Endodermal cell (in vitro differentiated cells): Measurements from ENCODE around the gene TBC1D16. TPM values are rescaled to one million over a fixed set of nuclear protein-coding genes. Genes with fewer than 3 reads are reported as not detected.
"Not testable (repeated sequence)": the region's sequence is repeated elsewhere in the genome, so short reads cannot be mapped to it uniquely, and the experiment has no call there.

ENCODE experiments used
- DNase-seq: peaks from one replicate; pipeline ENCODE4 v3.0.0-alpha.2; 2017
- H3K27ac ChIP-seq: 2 replicates; pipeline ENCODE4 v1.5.1; 2013; ENCODE audit warnings: mild to moderate bottlenecking, low read depth, low read length, moderate library complexity
- H3K27me3 ChIP-seq: 2 replicates; pipeline ENCODE4 v1.6.1; 2013; ENCODE audit warnings: mild to moderate bottlenecking, low read length, moderate library complexity; ENCODE audit not compliant: insufficient read depth, control insufficient read depth, poor library complexity, severe bottlenecking
- H3K36me3 ChIP-seq: 2 replicates; pipeline ENCODE4 v1.7.0; 2013; ENCODE audit warnings: mild to moderate bottlenecking, low read length, moderate library complexity; ENCODE audit not compliant: control insufficient read depth, insufficient read depth
- H3K4me1 ChIP-seq: one replicate; pipeline ENCODE4 v1.7.0; 2013; ENCODE audit warnings: low read length; ENCODE audit not compliant: control insufficient read depth, insufficient read depth
- H3K4me3 ChIP-seq: 2 replicates; pipeline ENCODE4 v1.5.1; 2013; ENCODE audit warnings: mild to moderate bottlenecking, low read length, moderate library complexity
- H3K9ac ChIP-seq: 2 replicates; pipeline ENCODE4 v1.6.1; 2013; ENCODE audit warnings: mild to moderate bottlenecking, low read length, moderate library complexity; ENCODE audit not compliant: poor library complexity, severe bottlenecking; ENCODE audit errors: extremely low read depth
- H3K9me3 ChIP-seq: 2 replicates; pipeline ENCODE4 v1.6.1; 2013; ENCODE audit warnings: mild to moderate bottlenecking, low read length, moderate library complexity; ENCODE audit not compliant: control insufficient read depth
- H3K27ac Mint-ChIP-seq: 2 replicates; pipeline ENCODE4 v1.8.0; 2020; ENCODE audit warnings: mixed read lengths
- H3K27me3 Mint-ChIP-seq: 2 replicates; pipeline ENCODE4 v1.8.0; 2021; ENCODE audit warnings: mild to moderate bottlenecking, mixed read lengths; ENCODE audit not compliant: insufficient read depth
- H3K36me3 Mint-ChIP-seq: 2 replicates; pipeline ENCODE4 v1.8.0; 2020; ENCODE audit warnings: low read depth, mixed read lengths
- H3K4me1 Mint-ChIP-seq: 2 replicates; pipeline ENCODE4 v1.8.0; 2020; ENCODE audit warnings: mixed read lengths
- H3K4me3 Mint-ChIP-seq: 2 replicates; pipeline ENCODE4 v1.8.0; 2020; ENCODE audit warnings: mild to moderate bottlenecking, moderate library complexity, mixed read lengths
- H3K9me3 Mint-ChIP-seq: 2 replicates; pipeline ENCODE4 v1.8.0; 2020; ENCODE audit warnings: mild to moderate bottlenecking, mixed read lengths
- CTCF ChIP-seq: fragments of 200-600 bp; sonication (generic); conservative IDR thresholded peaks from 2 replicates; pipeline ENCODE4 v1.5.0; 2021; ENCODE audit warnings: antibody characterized with exemption, mild to moderate bottlenecking
- WGBS, 2 experiments: methylation state at CpG; one replicate each; pipeline versions ENCODE4 v1.1.5 to v1.1.7; 2013; ENCODE audit warnings: missing lambda C conversion rate in 2 of 2, mixed read lengths in 1 of 2; ENCODE audit not compliant: insufficient coverage in 1 of 2, insufficient read length in 1 of 2; 5-methylcytosine and 5-hydroxymethylcytosine counted together
- total RNA-seq, 2 donors: library from RNA; stranded (reverse); fragmentation: NEBNext Ultra II Directional in 1 of 2; extraction: Animal tissue kit (Norgen Biotek cat#: 25700) in 1 of 2; gene quantifications; 2 replicates in 1 of 2; 3 replicates in 1 of 2; pipeline ENCODE4 v1.2.1, GENCODE V29; 2021

Gene TBC1D16
- total RNA-seq, 2 donors from 2014 or later, result 88.2 to 116 TPM

GRCh38 chr17:79965806-79966205, 69.9 kb downstream of the TBC1D16 start:
- Mint-ChIP-seq H3K27ac (no peak overlapping the region), H3K36me3 (peaks cover 38% of the 10 kb centered on the region), H3K4me1 (peaks cover 2% of the 10 kb centered on the region), H3K4me3 (no peak overlapping the region), H3K27me3 (no peaks in the 10 kb centered on the region), H3K9me3 (peaks cover 18% of the 10 kb centered on the region)
- Histone ChIP-seq H3K9ac (no peak overlapping the region), H3K9me3 (peaks cover 8% of the 10 kb centered on the region), H3K36me3 (peaks cover 3% of the 10 kb centered on the region), H3K27ac (no peak overlapping the region), H3K4me1 (no peaks in the 10 kb centered on the region), H3K4me3 (no peak overlapping the region), H3K27me3 (no peaks in the 10 kb centered on the region)
- WGBS, 2 experiments, result 91 to 94% methylated on average over 6 of the region's 6 CpGs
- peak; percentile 34 for DNase-seq
- no peak for TF ChIP-seq CTCF

GRCh38 chr17:79962467-79962866, 73.2 kb downstream of the TBC1D16 start:
- Mint-ChIP-seq H3K36me3 (peaks cover 29% of the 10 kb centered on the region), H3K9me3 (peaks cover 19% of the 10 kb centered on the region)
- not testable (repeated sequence) for H3K9ac ChIP-seq, H3K36me3 ChIP-seq, H3K27ac Mint-ChIP-seq, H3K27ac ChIP-seq, H3K4me3 Mint-ChIP-seq, H3K9me3 ChIP-seq, H3K4me1 ChIP-seq, DNase-seq, H3K27me3 Mint-ChIP-seq, H3K4me3 ChIP-seq, H3K27me3 ChIP-seq, H3K4me1 Mint-ChIP-seq
- 99 to 100% methylated on average over 4 to 5 of the region's 6 CpGs for WGBS, 2 experiments

DNA sequence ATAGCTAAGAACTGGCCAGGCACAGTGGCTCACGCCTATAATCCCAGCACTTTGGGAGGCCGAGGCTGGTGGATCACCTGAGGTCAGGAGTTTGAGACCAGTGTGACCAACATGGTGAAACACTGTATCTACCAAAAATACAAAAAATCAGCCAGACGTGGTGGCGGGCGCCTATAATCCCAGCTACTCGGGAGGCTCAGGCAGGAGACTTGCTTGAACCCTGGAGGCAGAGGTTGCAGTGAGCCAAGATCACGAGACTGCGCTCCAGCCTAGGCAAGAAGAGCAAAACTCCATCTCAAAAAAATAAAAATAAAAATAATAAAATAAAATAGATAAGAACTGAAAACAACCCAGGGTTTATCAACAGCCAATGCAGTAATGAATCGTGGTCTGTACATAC, 74.1 kb downstream of the TBC1D16 start:
- not testable (repeated sequence) for H3K4me1 Mint-ChIP-seq, H3K27ac ChIP-seq, H3K27me3 ChIP-seq, H3K36me3 ChIP-seq, H3K4me3 Mint-ChIP-seq, H3K9ac ChIP-seq, H3K9me3 ChIP-seq, H3K4me3 ChIP-seq, H3K27ac Mint-ChIP-seq, DNase-seq, H3K4me1 ChIP-seq, H3K27me3 Mint-ChIP-seq
- 80 to 91% methylated on average over 7 to 8 of the region's 9 CpGs for WGBS, 2 experiments
- H3K9me3 Mint-ChIP-seq, result peaks cover 19% of the 10 kb centered on the region
- peaks cover 29% of the 10 kb centered on the region for H3K36me3 Mint-ChIP-seq

DNA sequence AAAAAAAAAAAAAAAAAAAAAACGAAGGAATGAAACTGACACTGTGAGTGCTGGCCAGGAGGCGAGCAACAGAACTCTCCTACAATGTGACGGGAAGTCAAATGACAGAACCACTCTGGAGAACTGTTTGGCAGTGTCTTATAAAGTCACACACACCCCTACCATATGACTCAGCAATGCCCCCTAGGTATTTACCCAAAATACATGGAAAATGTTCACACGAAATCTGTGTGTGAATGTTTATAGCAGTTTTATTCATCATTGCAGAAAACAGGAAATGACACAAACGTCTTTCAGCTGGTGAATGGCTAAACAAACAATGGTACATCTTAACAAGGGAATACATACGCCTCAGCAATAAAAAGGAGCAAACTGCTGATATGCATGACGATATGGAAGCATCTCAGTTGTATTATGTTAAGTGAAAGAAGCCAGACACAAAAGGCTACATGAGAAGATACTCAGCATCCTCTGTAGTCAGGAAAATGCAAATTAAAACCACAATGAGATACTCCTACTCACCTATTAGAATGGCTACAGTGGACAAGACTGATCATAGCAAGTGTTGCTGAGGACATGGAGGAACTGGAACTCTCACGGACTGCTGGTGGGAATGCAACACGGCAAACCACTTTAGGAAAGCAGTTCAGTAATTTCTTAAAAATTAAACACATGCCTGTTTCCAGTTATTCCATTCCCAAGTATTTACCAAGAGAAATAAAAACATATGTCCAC, 74.7 kb downstream of the TBC1D16 start:
- no peak for TF ChIP-seq CTCF
- H3K9me3 Mint-ChIP-seq, result peaks cover 19% of the 10 kb centered on the region
- H3K27ac Mint-ChIP-seq, result no peak overlapping the region

More for the DNA sequence above, 74.7 kb downstream of the TBC1D16 start:
- Histone ChIP-seq H3K4me3 (no peak overlapping the region), H3K9me3 (peaks cover 9% of the 10 kb centered on the region), H3K27ac (no peak overlapping the region), H3K27me3 (no peaks in the 10 kb centered on the region), H3K36me3 (peaks cover 3% of the 10 kb centered on the region), H3K4me1 (no peaks in the 10 kb centered on the region), H3K9ac (no peak overlapping the region)
- no peak overlapping the region for H3K4me3 Mint-ChIP-seq
- 86 to 95% methylated on average over 6 to 9 of the region's 9 CpGs for WGBS, 2 experiments
- no peaks in the 10 kb centered on the region for H3K27me3 Mint-ChIP-seq
- H3K4me1 Mint-ChIP-seq, result peaks cover 1% of the 10 kb centered on the region
- peak; percentile 38 for DNase-seq
- H3K36me3 Mint-ChIP-seq, result peaks cover 29% of the 10 kb centered on the region
